Caki2 (cell line): ENCODE results near the gene NEK1. TPM values are rescaled to one million over a fixed set of nuclear protein-coding genes. Genes with fewer than 3 reads are reported as not detected.
"Not testable (repeated sequence)": the region's sequence is repeated elsewhere in the genome, so short reads cannot be mapped to it uniquely, and the experiment has no call there.

Source experiments
- DNase-seq: peaks from one replicate; pipeline ENCODE4 v3.0.0-alpha.2; 2015; ENCODE audit warnings: low read depth
- in situ Hi-C: cut with HindIII; loops from 2 replicates; pipeline ENCODE4 v1.10.0; 2016; ENCODE audit warnings: low sequenced_read_pairs, low pct_unique_long_range_greater_than_20kb, mixed read lengths
- total RNA-seq: library from RNA; depleted of rRNA; stranded (reverse); fragments of >200 nt; shearing (Covaris generic); gene quantifications from 2 replicates; pipeline ENCODE4 v1.2.3, GENCODE V29; 2014; ENCODE audit warnings: low replicate concordance

The NEK1 gene
- total RNA-seq, 1 experiment from 2014 or later: 6.5 TPM

DNA sequence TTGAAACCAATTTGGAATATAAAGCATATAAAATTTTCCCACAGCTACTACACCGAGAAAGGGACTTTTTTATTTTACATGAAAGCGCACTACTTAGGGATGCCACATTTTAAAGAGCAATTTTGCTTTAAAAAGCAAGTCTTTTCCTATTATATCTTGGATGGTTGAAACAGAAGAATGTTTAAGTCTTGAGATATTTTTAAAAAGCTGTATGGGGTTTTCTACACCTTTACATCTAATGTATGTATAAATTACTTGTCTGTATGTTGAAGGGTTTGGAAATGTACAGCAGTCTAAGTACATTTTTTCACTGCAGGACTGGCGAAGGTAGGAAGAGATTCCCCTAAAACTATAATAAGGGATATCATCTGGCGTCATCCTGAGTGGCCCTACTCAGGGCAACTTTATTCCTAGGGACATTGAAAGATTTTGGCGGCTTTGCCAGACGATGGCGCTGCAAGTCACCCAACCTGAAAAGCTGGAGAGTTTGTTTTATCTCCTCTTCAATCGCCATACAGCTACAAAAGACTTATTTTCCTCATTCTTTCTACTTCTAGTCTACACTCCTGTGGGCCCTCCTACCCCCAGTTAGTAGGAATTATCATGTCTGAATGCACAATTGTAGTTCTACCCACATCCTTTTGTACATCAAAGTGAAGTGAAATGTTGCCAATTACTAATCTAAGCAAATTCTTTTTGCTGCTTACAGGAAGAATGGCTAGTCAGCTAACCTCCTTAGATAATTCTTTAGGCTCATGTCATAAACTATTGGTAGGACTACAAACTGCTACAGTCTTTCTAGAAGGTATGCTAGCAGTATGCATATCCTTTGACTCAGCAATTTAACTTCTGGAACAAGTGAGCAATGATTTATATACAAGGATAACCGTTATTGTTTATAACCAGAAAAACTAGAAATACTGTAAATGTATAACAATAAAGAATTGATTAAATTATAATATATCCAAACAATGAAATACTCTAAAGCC, 782 bp upstream of the NEK1 start:
- DNase-seq: peak; percentile 70

DNA sequence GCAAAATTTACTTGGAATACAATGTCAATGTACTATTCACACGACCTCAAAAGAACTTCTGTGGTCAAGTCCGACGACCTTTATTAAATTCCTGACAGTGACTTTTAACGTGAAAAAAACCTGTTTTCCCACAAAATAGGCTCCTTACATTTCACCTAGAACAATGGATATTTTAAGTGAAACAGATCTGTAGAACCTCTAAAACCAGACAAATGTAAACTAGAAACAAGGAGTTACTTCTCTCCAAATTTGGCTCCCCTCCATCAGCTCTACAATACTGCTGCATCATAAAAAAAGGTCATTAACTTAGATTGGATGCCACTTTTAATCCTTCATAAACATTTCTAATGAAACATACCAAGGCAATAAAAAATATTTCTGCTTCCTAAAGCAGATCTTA, 1.2 kb downstream of the NEK1 start:
- in situ Hi-C loops: no loop called here
- no peak for DNase-seq

More for the DNA sequence above, 782 bp upstream of the NEK1 start:
- in situ Hi-C loops: no loop called here

DNA sequence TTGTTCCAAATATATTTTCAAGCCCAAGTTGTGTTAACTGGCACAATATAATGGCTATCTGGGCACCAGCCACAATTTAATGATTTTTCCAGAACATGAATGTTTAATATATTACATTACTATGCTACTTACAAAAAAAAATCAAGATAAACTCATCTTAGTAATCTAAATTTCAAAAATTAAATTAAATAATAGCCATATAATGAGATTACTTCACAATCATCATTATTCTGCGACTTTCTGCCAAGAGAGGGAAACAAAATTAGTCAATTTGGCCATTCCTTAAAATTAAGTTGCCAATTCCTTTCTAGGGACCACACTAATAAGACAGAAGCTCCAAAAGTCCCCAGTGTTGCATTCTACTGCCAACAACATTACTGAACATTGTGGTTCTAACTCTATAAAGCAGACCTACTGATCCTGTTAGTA, 7.5 kb downstream of the NEK1 start:
- DNase-seq: no peak
- in situ Hi-C loops: no loop called here

DNA sequence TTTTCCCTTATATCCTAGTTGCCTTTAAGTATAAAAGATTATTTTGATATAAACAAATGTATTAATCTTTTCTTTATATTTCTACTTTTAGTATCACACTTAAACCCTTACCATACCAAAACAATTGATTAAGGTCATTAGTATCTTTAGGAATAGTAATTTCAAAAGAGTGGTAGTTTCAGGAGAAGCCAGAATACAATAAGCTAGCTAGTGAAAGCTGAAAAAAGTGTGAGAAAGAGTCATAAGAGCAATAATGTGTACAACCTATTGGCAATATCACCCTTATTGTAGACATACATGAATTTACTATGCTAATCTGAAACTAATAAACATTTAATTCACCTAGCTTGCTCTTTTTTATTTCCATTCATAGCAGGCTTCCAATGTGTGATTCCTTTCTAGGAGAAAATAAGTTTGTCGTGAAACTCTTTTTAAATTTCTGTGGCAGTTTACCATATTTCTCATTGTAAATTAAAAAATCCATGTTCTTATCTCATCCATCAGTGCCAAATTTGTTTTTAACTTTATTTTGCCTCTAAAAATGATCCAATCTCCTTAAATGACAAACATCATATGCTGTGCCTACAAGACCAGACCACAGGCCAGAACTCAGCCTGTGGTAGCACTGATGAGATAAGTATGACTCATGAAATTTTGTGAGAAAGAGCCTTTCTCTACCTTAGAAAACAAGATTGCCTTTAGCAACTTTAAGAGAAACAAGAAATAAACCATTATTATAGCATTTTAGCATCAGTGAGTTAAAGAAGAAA, 8.1 kb downstream of the NEK1 start:
- in situ Hi-C loops: no loop called here
- DNase-seq: peak; percentile 50

DNA sequence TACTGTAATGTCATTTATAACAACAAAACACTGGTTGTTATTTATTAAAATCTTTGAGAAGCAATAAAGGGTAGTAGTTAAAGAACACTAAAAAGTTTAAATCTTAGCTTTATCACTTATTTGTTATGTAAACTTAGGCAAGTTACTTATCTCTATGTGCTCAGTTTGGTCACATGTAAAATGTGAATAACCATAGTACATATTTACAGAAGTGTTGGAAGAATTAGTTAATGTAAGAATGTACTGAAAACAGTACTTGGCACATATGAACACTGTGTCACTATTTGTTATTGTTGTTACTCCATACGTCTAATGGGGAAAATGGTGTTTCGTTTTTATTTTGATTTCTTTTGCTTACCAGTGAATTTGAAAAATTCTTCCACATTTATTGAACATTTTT, 9.1 kb downstream of the NEK1 start:
- in situ Hi-C loops: no loop called here
- no peak for DNase-seq

DNA sequence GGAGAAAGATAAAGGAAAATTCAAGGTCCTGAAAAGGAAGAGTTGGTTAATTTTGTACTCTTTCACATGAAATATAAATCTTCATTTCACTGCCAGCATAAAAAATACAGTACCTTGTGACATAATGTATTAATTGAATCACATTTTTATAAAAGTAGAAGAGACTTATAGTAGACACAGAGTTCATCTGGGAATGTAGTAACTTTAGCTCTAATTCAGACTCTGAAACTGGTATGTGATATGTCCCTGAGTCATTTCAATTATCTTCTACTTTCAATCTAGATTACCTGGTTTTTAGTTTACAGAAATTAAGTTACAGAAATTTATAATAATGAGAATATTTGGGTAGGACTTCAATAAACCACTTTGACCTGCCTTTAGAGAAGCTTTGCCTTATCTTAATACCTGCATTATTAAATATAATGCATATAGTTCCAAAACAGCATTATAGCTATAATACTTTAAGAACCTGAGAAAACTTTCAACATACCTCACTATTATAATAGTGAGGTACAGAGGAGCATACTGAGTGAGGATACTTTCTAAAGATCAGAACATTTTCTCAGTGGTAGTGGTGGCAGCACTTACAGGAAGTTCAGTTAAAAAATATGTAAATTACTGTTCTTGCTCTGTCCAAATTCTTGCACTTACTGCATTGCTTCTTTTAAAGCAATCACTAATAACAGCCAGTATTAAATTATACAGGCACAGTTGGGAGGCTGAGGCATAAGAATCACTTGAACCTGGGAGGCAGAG, 11.2 kb downstream of the NEK1 start:
- no peak for DNase-seq
- in situ Hi-C loops: no loop called here

DNA sequence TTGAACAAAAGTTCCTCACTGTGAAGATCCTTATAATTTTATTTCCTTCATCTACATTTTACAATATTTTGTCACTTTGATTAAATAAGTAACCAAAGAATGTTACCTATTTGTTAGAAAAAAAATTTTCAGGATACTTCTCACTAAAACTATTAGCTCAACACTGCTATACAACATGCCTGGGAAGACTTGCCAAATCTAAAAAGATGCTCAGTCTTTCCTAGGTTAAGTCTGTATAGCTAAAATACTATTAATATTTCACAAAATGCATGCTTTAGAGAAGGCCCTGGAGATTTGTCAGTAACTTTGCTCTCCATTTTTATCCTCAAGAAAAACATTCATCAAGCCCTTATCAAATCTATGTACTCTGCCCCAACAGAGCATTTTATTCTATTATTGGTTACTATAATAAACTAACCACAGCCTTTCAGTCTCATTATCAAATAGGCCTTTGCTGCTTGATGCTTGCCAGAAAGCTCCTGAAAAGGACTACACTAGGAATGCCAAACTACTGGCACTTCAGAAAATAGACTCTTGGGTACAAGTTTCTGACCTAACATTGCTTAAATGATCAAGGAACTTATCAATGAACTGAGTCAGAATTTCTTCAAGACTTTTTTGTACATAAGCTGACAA, 17.7 kb downstream of the NEK1 start:
- in situ Hi-C loops: no loop called here
- no peak for DNase-seq

DNA sequence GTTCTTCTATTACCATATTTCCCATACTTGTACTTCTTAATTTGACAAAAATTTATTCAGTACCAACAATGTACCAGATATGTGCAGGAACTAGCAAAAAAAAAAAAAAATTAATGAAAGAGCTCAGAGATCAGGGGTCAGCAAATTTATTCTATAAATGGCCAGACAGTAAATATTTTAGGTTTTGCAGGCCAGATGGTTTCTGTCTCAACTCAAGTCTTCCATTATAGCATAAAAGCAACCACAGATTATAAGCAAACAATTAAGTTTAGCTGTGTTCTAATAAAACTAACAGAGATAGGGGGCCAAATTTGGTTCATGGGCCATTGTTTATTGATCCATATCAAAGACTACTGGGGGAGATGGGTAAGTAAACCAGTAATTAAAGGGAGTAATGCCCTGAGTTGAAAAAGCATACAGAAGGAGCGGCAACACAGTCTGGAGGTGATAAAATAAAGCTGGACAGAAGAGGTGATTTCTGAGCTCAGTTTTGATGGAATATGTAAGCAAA, 19.3 kb downstream of the NEK1 start:
- no peak for DNase-seq
- in situ Hi-C loops: no loop called here

DNA sequence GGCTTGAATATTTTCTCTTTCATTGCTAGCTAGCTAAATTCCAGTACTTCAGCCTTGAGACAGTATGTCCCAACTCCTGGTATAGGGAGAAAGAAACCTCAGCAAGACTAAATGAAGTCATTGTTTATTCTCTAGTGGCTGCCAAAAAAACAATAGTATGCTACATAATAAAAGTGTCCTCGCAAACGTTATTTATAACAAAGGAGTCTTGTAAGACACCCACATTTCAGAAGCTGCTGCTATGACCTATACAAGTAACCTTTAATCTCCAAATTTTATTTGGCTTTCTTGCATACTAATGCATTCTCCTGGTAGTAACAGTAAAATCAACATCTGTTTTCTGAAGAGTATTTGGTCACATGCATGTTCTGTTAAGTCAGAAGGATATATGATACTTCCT, 28.8 kb downstream of the NEK1 start:
- DNase-seq: no peak
- in situ Hi-C loops: no loop called here

DNA sequence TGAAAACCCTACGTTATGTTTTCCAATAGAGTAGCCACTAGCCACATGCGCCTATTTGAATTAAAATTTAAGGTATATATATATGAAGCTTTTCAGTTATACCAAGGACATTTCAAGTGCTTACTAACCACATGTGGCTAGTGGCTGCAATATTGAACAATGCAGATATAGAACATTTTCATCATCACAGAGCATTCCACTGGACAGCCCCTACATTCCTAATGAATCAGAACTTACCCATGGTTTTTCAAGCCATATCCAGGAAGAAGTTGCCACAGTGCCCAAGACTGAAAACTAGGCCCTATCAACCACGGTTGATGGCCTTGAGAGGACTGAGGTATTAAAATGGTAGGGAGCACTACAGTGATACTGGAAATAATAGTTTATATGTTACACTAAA, 29.7 kb downstream of the NEK1 start:
- in situ Hi-C loops: no loop called here
- no peak for DNase-seq

DNA sequence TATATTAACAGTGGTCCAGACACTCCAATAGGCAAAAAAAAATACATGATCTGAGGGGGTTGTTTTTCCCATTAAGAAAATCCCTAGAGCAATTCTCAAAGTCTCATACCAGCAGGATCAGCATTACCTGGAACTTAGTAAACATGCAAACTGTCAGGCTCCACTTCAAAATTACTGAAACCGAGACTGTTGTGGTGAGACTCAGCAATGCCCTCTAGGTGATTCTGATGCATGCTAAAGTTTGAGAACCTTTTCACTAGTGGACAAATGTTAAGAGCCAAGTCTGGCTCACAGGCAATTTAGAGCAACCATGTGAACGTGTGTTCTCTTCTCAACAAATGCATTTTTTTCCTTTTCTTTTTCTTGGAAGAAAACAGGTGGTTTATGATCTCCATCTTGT, 30.2 kb downstream of the NEK1 start:
- DNase-seq: no peak
- in situ Hi-C loops: no loop called here

DNA sequence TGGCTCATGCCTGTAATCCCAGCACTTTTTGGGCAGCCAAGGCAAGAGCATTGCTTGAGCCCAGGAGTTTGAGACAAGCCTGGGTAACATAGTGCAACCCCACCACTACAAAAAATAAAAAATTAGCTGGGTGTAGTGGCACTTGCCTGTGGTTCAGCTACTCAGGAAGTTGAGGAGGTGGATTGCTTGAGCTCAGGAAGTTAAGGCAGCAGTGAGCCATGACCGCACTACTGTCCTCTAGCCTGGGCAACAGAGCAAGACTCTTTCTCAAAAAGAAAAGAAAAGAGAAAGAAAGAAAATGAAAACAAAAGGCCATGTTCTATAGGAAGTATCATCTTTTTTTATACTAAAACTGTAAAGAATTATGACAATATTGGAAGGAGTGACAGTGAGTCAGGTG, 38.5 kb downstream of the NEK1 start:
- in situ Hi-C loops: no loop called here
- no peak for DNase-seq

DNA sequence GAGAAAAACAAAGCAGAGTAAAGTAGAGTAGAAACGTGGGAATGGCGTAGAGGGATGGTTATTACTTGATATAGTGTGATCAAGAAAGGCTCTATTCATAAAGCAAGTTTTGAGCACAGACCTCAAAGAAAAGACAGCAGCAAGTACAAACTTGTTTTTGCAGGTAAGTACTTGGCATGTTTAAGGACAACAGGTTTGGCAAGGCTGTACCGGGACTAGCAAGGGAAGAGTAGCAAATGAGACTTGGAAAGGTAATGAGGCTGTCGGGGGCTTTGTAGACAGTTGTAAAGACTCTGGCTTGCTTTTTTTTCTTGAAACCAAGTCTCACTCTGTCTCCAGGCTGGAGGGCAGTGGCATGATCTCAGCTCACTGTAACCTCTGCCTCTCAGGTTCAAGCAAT, 40.9 kb downstream of the NEK1 start:
- no peak for DNase-seq
- in situ Hi-C loops: no loop called here

DNA sequence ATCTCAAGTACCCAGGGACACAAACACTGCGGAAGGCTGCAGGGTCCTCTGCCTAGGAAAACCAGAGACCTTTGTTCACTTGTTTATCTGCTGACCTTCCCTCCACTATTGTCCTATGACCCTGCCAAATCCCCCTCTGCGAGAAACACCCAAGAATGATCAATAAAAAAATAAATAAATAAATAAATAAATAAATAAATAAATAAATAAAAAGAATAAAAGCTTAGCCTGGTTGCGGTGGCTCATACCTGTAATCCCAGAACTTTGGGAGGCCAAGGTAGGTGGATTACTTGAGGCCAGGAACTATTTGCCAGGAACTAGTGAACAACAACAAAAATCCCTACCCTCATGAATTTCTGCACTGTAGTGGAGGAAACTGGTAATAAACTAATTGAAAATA, 41.4 kb downstream of the NEK1 start:
- DNase-seq, in situ Hi-C loops: not testable (repeated sequence)

DNA sequence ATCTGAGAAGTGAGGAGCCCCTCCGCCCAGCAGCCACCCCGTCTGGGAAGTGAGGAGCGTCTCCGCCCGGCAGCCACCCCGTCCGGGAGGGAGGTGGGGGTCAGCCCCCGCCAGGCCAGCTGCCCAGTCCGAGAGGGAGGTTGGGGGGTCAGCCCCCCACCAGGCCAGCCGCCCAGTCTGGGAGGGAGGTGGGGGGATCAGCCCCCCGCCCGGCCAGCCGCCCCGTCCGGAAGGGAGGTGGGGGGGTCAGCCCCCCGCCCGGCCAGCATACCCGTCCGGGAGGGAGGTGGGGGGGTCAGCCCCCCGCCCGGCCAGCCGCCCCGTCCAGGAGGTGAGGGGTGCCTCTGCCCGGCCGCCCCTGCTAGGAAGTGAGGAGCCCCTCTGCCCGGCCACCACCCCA, 42.1 kb downstream of the NEK1 start:
- in situ Hi-C loops, DNase-seq: not testable (repeated sequence)

DNA sequence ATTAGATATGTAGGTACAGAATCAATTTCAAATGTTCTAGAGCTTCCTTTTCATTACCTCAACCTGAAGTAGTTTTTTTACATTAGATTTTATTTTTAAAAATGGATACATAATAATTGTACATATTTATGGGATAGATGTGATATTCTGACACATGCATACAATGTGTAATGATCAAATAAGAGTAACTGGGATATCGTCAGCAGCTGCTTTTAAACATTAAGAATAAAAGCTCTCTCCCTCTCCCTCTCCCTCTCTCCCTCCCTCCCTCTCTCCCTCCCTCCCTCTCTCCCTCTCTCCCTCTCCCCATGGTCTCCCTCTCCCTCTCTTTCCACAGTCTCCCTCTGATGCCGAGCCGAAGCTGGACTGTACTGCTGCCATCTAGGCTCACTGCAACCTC, 43.2 kb downstream of the NEK1 start:
- DNase-seq, in situ Hi-C loops: not testable (repeated sequence)

DNA sequence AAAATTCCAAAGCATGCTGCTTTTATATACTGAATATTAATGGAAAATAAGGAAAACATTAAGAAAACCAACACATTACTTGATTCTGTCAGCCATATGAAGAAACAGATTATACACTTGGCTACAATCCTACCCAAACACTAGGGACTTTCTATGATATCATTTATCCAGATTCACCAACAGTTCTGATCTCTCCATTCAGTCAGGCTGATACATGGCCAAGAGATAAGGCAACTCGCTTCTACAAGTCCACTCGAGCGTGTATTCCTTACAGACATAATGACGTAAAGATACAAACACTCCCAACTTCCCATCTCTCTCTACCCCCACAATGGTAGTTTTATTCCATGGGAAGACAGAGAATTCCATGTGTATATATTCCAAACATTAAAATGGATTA, 44.5 kb downstream of the NEK1 start:
- no peak for DNase-seq
- in situ Hi-C loops: no loop called here
